Suprapubic skin (tissue), 4 donors: ENCODE data around the gene DLGAP5.

Experiments used
- CTCF ChIP-seq, 2 donors: fragments of 200-600 bp in 1 of 2; fragments of 450-650 bp in 1 of 2; sonication (generic) in 1 of 2; IDR thresholded peaks; one replicate each; pipeline ENCODE4 v1.5.1; 2016 to 2019; ENCODE audit warnings: antibody characterized with exemption in 2 of 2, mild to moderate bottlenecking in 1 of 2, moderate library complexity in 1 of 2
- EP300 ChIP-seq: sonication (generic); formaldehyde crosslinking; IDR thresholded peaks from one replicate; pipeline ENCODE4 v1.6.1; 2017; ENCODE audit warnings: antibody characterized with exemption
- POLR2AphosphoS5 ChIP-seq, 3 donors: sonication (generic); formaldehyde crosslinking; IDR thresholded peaks; one replicate each; pipeline ENCODE4 v1.6.1; 2017; ENCODE audit warnings: antibody characterized with exemption in 3 of 3

- no peak for TF ChIP-seq CTCF (IDR thresholded peaks at IDR 0.05)
- TF ChIP-seq EP300: no peak
- no peak for TF ChIP-seq POLR2AphosphoS5 (IDR thresholded peaks at IDR 0.05)
Observed at GRCh38 chr14:55130196-55130550, 61.2 kb downstream of the DLGAP5 start.
